A549 (cell line): ENCODE results near the gene MIA. TPM values are rescaled to one million over a fixed set of nuclear protein-coding genes. Genes with fewer than 3 reads are reported as not detected.

Experiments used
- ATAC-seq, 2 experiments: fragments of 200-7000 bp in 1 of 2; fragments of >200 bp in 1 of 2; cut with Nextera tagmentation in 1 of 2; cut with Tn5 transposase in 1 of 2; 3 replicates each; pipeline versions ENCODE4 v1.8.0 to v1.9.1; 2018 to 2020; ENCODE audit warnings: mild to moderate bottlenecking in 1 of 2, moderate library complexity in 1 of 2
- CTCF ChIA-PET: fragments of 300-600 bp; sonication (Branson Sonifier 250); formaldehyde crosslinking; extraction: SDS; loops from one replicate; lab custom pipeline; 2021; ENCODE audit warnings: antibody characterized with exemption, inconsistent platforms; lab: Yijun Ruan, JAX
- POLR2A ChIA-PET: fragments of 350-600 bp; formaldehyde crosslinking; extraction: SDS; loops from one replicate; lab custom pipeline; 2021; ENCODE audit warnings: antibody characterized with exemption, inconsistent platforms; lab: Yijun Ruan, JAX
- DNase-seq, 2 experiments: peaks; one replicate each; pipeline versions ENCODE4 v3.0.0 to v3.0.0-alpha.2; 2011 to 2016; ENCODE audit warnings: low read depth in 1 of 2, low spot score in 1 of 2
- FAIRE-seq: peaks from 2 replicates; lab custom pipeline; 2011; peaks lifted over from hg19 to GRCh38; lab: Jason Lieb, UNC
- H3K27ac ChIP-seq, 2 experiments: fragments of >200 bp; sonication (Bioruptor Twin); formaldehyde crosslinking; 3 replicates each; pipeline ENCODE4 v1.5.1; 2016 to 2017
- H3K4me1 ChIP-seq: fragments of >200 bp; sonication (Bioruptor Twin); formaldehyde crosslinking; 3 replicates; pipeline ENCODE4 v1.6.1; 2016
- H3K4me2 ChIP-seq: fragments of >200 bp; sonication (Bioruptor Twin); formaldehyde crosslinking; 3 replicates; pipeline ENCODE4 v1.6.1; 2016
- H3K4me3 ChIP-seq: fragments of >200 bp; sonication (Bioruptor Twin); formaldehyde crosslinking; 3 replicates; pipeline ENCODE4 v1.5.1; 2016
- H3K9me3 ChIP-seq: fragments of >200 bp; sonication (Bioruptor Twin); formaldehyde crosslinking; 3 replicates; pipeline ENCODE4 v1.6.1; 2016
- CEBPB ChIP-seq, 2 experiments: fragments of >200 bp in 1 of 2; sonication (Bioruptor Twin) in 1 of 2; formaldehyde crosslinking in 1 of 2; IDR thresholded peaks; 2 replicates each; pipeline ENCODE4 v1.6.1; 2012 to 2016
- CHD2 ChIP-seq: fragments of 150-350 bp; IDR thresholded peaks from 2 replicates; pipeline ENCODE4 v1.6.1; 2014; ENCODE audit warnings: low read length; ENCODE audit not compliant: partially characterized antibody
- EHMT2 ChIP-seq: fragments of 200-600 bp; sonication (generic); IDR thresholded peaks from 2 replicates; pipeline ENCODE4 v1.6.1; 2016; ENCODE audit warnings: antibody characterized with exemption, low read depth, mild to moderate bottlenecking, moderate library complexity
- ESRRA ChIP-seq: fragments of 150-350 bp; IDR thresholded peaks from 2 replicates; pipeline ENCODE4 v1.6.1; 2014; ENCODE audit warnings: mild to moderate bottlenecking, low read length, borderline replicate concordance
- FOSL2 ChIP-seq, 2 experiments: fragments of 450-650 bp in 1 of 2; fragments of >200 bp in 1 of 2; sonication (Bioruptor Twin) in 1 of 2; formaldehyde crosslinking; IDR thresholded peaks; 2 replicates each; pipeline versions ENCODE4 v1.5.0 to v1.6.1; 2016 to 2020; ENCODE audit warnings: mild to moderate bottlenecking in 1 of 2, moderate library complexity in 1 of 2
- FOXS1 ChIP-seq: fragments of 250-450 bp; sonication (Bioruptor Pico); IDR thresholded peaks from 2 replicates; pipeline ENCODE4 v1.5.0; 2020; ENCODE audit warnings: mild to moderate bottlenecking, moderate library complexity
- GATA3 ChIP-seq: IDR thresholded peaks from 2 replicates; pipeline ENCODE4 v1.6.1; 2012; ENCODE audit warnings: borderline replicate concordance
- HEYL ChIP-seq: fragments of 250-450 bp; sonication (Bioruptor Pico); IDR thresholded peaks from 2 replicates; pipeline ENCODE4 v1.8.0; 2021; ENCODE audit warnings: mild to moderate bottlenecking, moderate library complexity
- JUN ChIP-seq, 2 experiments: fragments of >200 bp; sonication (Bioruptor Twin); formaldehyde crosslinking; IDR thresholded peaks; 2 replicates in 1 of 2; 3 replicates in 1 of 2; pipeline ENCODE4 v1.6.1; 2016 to 2017
- JUNB ChIP-seq: fragments of >200 bp; sonication (Bioruptor Twin); formaldehyde crosslinking; IDR thresholded peaks from 2 replicates; pipeline ENCODE4 v1.6.1; 2016
- KDM1A ChIP-seq: fragments of 200-600 bp; sonication (generic); IDR thresholded peaks from 2 replicates; pipeline ENCODE4 v1.6.1; 2016; ENCODE audit warnings: low read depth, mild to moderate bottlenecking
- MAZ ChIP-seq: fragments of 150-350 bp; IDR thresholded peaks from 2 replicates; pipeline ENCODE4 v1.6.1; 2014; ENCODE audit warnings: antibody characterized with exemption, low read depth, low read length, borderline replicate concordance
- NR3C1 ChIP-seq: fragments of >200 bp; sonication (Bioruptor Twin); formaldehyde crosslinking; IDR thresholded peaks from 3 replicates; pipeline ENCODE4 v1.6.1; 2017
- POLR2A ChIP-seq: IDR thresholded peaks from 2 replicates; pipeline ENCODE4 v1.6.1; 2012; ENCODE audit warnings: mild to moderate bottlenecking, low read length
- RAD21 ChIP-seq, 2 experiments: fragments of >200 bp in 1 of 2; sonication (Bioruptor Twin) in 1 of 2; formaldehyde crosslinking in 1 of 2; IDR thresholded peaks in 1 of 2; conservative IDR thresholded peaks in 1 of 2; 2 replicates in 1 of 2; 3 replicates in 1 of 2; pipeline ENCODE4 v1.6.1; 2012 to 2018; ENCODE audit warnings: inconsistent platforms in 1 of 2
- RFX5 ChIP-seq: fragments of 450-650 bp; IDR thresholded peaks from 2 replicates; pipeline ENCODE4 v1.7.1; 2014; ENCODE audit warnings: antibody characterized with exemption, mild to moderate bottlenecking, moderate library complexity
- RNF2 ChIP-seq: fragments of 200-600 bp; sonication (generic); IDR thresholded peaks from 2 replicates; pipeline ENCODE4 v1.6.1; 2016; ENCODE audit warnings: low read depth, mild to moderate bottlenecking, antibody characterized with exemption, moderate library complexity, borderline replicate concordance
- SREBF2 ChIP-seq: fragments of 450-650 bp; IDR thresholded peaks from 2 replicates; pipeline ENCODE4 v1.6.1; 2014; ENCODE audit warnings: mild to moderate bottlenecking, moderate library complexity
- TP53 ChIP-seq: fragments of 250-450 bp; sonication (Bioruptor Pico); IDR thresholded peaks from 2 replicates; pipeline ENCODE4 v1.5.0; 2021; ENCODE audit warnings: mild to moderate bottlenecking, moderate library complexity
- ZC3H11A ChIP-seq: fragments of 450-650 bp; IDR thresholded peaks from 2 replicates; pipeline ENCODE4 v1.6.1; 2014; ENCODE audit warnings: antibody characterized with exemption, mild to moderate bottlenecking
- ZSCAN20 ChIP-seq: fragments of 250-450 bp; sonication (Bioruptor Pico); IDR thresholded peaks from 2 replicates; pipeline ENCODE4 v1.8.0; 2022; ENCODE audit warnings: mild to moderate bottlenecking, moderate library complexity
- WGBS: methylation state at CpG from one replicate; pipeline ENCODE4 v1.1.6; 2017; ENCODE audit errors: missing lambda C conversion rate; 5-methylcytosine and 5-hydroxymethylcytosine counted together
- polyA plus RNA-seq, 4 experiments: library from polyadenylated mRNA; depleted of rRNA in 3 of 4; stranded (reverse); fragments of >200 nt; fragmentation: RNase III in 1 of 4; extraction: RNeasy Plus Mini Kit Qiagen cat#74134 plus additional on column Dnase treatment in 1 of 4; gene quantifications; 2 replicates in 3 of 4; 3 replicates in 1 of 4; pipeline ENCODE4 v1.2.3, GENCODE V29; 2011 to 2017
- TF ChIP-seq, protein P1 (sequence below): IDR thresholded peaks from 2 replicates; pipeline ENCODE4 v1.6.1; 2012; ENCODE audit warnings: low read depth, borderline replicate concordance
- TF ChIP-seq, protein P2 (sequence below): fragments of >200 bp; sonication (Bioruptor Twin); formaldehyde crosslinking; IDR thresholded peaks from 2 replicates; pipeline ENCODE4 v1.6.1; 2016
- TF ChIP-seq, protein P3 (sequence below): fragments of >200 bp; sonication (Bioruptor Twin); formaldehyde crosslinking; IDR thresholded peaks from 3 replicates; pipeline ENCODE4 v1.6.1; 2016

The MIA gene
- polyA plus RNA-seq, 2 of the 4 experiments (the other 2 are of a cell fraction), result not detected

DNA sequence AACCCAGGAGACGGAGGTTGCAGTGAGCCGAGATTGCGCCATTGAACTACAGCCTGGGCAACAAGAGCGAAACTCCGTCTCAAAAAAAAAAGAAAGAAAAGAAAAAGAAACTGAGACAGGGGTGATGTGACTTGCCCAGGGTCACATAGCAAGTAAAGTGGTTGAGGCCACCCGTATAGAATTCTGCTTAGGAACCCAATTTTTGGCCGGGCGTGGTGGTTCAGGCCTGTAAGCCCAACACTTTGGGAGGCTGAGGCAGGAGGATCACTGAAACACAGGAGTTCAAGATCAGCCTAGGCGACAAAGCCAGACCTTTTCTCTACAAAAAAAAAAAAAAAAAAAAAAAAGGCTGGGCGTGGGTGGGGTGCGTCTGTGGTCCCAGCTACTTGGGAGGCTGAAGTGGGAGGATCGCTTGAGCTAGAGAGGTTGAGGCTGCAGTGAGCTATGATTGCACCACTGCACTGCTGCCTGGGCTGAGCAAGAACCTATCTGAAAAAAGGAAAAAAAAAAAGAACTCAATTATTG lies 23.0 kb upstream of the MIA start:
- Histone ChIP-seq H3K4me3 (peak overlapping the region; percentile 66), H3K4me1 (peaks cover 56% of the 10 kb centered on the region), H3K9me3 (no peaks in the 10 kb centered on the region), H3K27ac (peak overlapping the region; percentile 85 to 87), H3K4me2 (peak overlapping the region; percentile 73)
- DNase-seq (no peak), FAIRE-seq (no peak), ATAC-seq (no peak)
- CTCF ChIA-PET, result interaction anchor here (0.6 to 9.7 kb wide), 12 partner anchors 14 to 1612 kb away, joined by 3 to 71 read pairs (median 4); partner anchors contain the start of gene EGLN2
- WGBS, result 67% methylated on average over 12 of the region's 12 CpGs
- TF ChIP-seq RNF2 (no peak), CEBPB (IDR thresholded peaks at IDR 0.05) (0 out of 4 replicates have a peak, but pooled peaks of 1 of the 2 experiments have one; percentile 37)
- POLR2A ChIA-PET, result interaction anchor here (0.7 to 1.6 kb wide), 8 partner anchors 8 to 1317 kb away, joined by 3 to 11 read pairs (median 5); partner anchors contain the start of genes EGLN2, NUMBL and RAB4B

DNA sequence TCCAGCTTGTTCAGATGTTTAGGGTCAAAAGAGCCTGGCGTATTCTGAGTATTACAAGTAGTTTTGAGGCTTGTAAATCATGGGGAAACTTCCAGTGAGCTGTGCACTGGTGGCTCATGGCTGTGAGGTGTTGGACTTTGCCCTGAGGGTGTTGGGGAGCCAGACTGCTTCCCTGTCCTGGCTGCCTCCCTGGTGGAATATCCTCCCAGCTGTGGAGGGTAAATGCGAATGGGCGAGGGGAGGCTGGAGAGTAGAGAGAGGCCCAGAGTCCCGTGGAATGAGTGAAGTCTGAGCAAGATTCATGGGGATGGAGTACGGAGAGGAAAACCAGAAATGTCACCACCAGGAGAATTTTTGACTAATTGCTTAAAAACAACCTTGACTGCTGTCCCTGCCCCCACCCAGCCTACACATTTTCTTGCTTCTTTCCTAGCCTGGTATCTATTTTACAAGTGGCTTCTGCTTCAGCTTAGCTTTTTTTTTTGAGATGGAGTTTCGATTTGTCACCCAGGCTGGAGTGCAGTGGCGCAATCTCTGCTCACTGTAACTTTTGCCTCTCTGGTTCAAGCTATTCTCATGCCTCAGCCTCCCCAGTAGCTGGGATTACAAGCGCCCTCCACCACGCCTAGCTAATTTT lies 20.6 kb upstream of the MIA start:
- peak in 1 of 2 experiments; percentile 53 for DNase-seq
- CTCF ChIA-PET, result interaction anchor here (0.6 to 9.7 kb wide), 16 partner anchors 9 to 411 kb away, joined by 3 to 71 read pairs (median 4); partner anchors contain the start of genes COQ8B, EGLN2 and ITPKC
- Histone ChIP-seq H3K4me3 (peak overlapping the region; percentile 4; the same call in 2 of the 3 replicates), H3K27ac (peak overlapping the region; percentile 19 to 60; a peak in 4 of 6 replicates), H3K4me2 (peak overlapping the region; percentile 64), H3K9me3 (no peaks in the 10 kb centered on the region), H3K4me1 (peaks cover 42% of the 10 kb centered on the region)
- FAIRE-seq, result no peak
- ATAC-seq, result no peak
- WGBS, result 87% methylated on average over 9 of the region's 9 CpGs
- TF ChIP-seq KDM1A, result no peak
- no peak for TF ChIP-seq NR3C1
- no peak for TF ChIP-seq HEYL (CRISPR knock-in tag)
- 0 out of 2 replicates have a peak, but pooled peaks have one; percentile 7 for TF ChIP-seq POLR2A
- peak; percentile 46 to 67; a peak in 2 of 4 replicates for TF ChIP-seq CEBPB (IDR thresholded peaks at IDR 0.05)
- TF ChIP-seq CHD2, result no peak
- POLR2A ChIA-PET, result interaction anchor here (0.6 to 2.4 kb wide), 6 partner anchors 23 to 250 kb away, joined by 3 to 17 read pairs (median 8); partner anchors contain the start of genes COQ8B, ITPKC and RAB4B

DNA sequence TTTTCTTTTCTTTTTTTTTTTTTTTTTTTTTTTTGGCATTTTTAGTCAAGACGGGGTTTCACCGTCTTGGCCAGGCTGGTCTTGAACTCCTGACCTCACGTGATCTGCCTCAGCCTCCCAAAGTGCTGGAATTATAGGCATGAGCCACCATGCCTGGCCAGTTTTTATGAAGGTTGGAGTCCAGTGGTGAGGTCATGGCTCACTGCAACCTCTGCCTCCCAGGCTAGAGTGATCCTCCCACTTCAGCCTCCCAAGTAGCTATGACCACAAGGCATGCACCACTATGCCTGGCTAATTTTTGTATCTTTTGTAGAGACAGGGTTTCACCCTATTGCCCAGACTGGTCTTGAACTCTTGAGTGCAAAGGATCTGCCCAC lies 20.1 kb upstream of the MIA start:
- Histone ChIP-seq H3K4me2 (peak overlapping the region; percentile 64), H3K4me1 (peaks cover 40% of the 10 kb centered on the region), H3K4me3 (no peak overlapping the region), H3K27ac (peak overlapping the region in 1 of 2 experiments; percentile 60; a peak in 1 of 6 replicates), H3K9me3 (no peaks in the 10 kb centered on the region)
- DNase-seq (no peak), FAIRE-seq (no peak), ATAC-seq (no peak)
- ChIA-PET POLR2A (interaction anchor here (0.6 to 2.4 kb wide), 5 partner anchors 23 to 92 kb away, joined by 3 to 17 read pairs (median 11); partner anchors contain the start of genes COQ8B, ITPKC and RAB4B), CTCF (interaction anchor here (0.6 to 9.7 kb wide), 14 partner anchors 9 to 410 kb away, joined by 3 to 71 read pairs (median 4); partner anchors contain the start of gene EGLN2)
- TF ChIP-seq ZC3H11A, result no peak
- no peak for TF ChIP-seq FOXS1 (CRISPR knock-in tag)
- TF ChIP-seq SREBF2, result no peak
- TF ChIP-seq RFX5, result no peak
- no peak for TF ChIP-seq EHMT2
- no peak for TF ChIP-seq ZSCAN20
- no peak for TF ChIP-seq RAD21 (conservative IDR thresholded peaks at IDR 0.05 in 1 of 2, IDR thresholded peaks at IDR 0.05 in 1 of 2)
- WGBS, result 100% methylated on average over 3 of the region's 3 CpGs

DNA sequence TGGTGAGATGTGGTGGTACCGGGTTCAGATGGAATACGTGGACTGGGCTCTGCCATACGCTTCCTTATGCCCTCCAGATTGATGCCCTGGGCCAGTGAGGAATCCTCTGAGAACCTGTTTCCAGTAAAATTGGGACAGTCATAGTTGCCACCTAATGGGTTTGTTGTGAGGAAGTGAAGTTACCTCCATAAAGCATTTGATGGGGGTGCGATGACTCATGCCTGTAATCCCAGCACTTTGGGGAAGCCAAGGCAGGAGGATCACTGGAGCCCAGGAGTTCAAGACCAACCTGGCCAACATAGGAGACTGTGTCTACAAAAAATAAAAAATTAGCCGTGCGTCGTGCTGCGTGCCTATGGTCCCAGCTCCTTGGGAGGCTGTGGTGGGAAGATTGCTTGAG lies 19.5 kb upstream of the MIA start:
- CTCF ChIA-PET, result interaction anchor here (1.2 to 9.7 kb wide), 8 partner anchors 11 to 121 kb away, joined by 3 to 71 read pairs (median 7); partner anchors contain the start of genes EGLN2 and RAB4B
- Histone ChIP-seq H3K4me3 (no peak overlapping the region), H3K4me1 (peaks cover 40% of the 10 kb centered on the region), H3K9me3 (no peaks in the 10 kb centered on the region), H3K4me2 (no peak overlapping the region), H3K27ac (no peak overlapping the region)
- POLR2A ChIA-PET, result interaction anchor here (0.7 to 0.8 kb wide), 2 partner anchors 10 to 22 kb away, joined by 3 to 4 read pairs; partner anchors contain the start of gene RAB4B
- TF ChIP-seq, protein P1, sequence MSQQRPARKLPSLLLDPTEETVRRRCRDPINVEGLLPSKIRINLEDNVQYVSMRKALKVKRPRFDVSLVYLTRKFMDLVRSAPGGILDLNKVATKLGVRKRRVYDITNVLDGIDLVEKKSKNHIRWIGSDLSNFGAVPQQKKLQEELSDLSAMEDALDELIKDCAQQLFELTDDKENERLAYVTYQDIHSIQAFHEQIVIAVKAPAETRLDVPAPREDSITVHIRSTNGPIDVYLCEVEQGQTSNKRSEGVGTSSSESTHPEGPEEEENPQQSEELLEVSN, result no peak
- TF ChIP-seq, protein P2, sequence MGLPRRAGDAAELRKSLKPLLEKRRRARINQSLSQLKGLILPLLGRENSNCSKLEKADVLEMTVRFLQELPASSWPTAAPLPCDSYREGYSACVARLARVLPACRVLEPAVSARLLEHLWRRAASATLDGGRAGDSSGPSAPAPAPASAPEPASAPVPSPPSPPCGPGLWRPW, result no peak
- TF ChIP-seq MAZ (no peak), ESRRA (no peak), TP53 (CRISPR knock-in tag) (no peak), JUNB (0 out of 2 replicates have a peak, but pooled peaks have one; percentile 9), JUN (IDR thresholded peaks at IDR 0.05) (peak in 1 of 2 experiments; percentile 22; a peak in 1 of 5 replicates), GATA3 (no peak), FOSL2 (IDR thresholded peaks at IDR 0.05) (no peak), FOSL2 (CRISPR knock-in tag; IDR thresholded peaks at IDR 0.05) (peak; percentile 83)
- TF ChIP-seq, protein P3, sequence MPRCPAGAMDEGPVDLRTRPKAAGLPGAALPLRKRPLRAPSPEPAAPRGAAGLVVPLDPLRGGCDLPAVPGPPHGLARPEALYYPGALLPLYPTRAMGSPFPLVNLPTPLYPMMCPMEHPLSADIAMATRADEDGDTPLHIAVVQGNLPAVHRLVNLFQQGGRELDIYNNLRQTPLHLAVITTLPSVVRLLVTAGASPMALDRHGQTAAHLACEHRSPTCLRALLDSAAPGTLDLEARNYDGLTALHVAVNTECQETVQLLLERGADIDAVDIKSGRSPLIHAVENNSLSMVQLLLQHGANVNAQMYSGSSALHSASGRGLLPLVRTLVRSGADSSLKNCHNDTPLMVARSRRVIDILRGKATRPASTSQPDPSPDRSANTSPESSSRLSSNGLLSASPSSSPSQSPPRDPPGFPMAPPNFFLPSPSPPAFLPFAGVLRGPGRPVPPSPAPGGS, result no peak
- FAIRE-seq, result no peak
- WGBS, result 91% methylated on average over 8 of the region's 8 CpGs
- no peak for DNase-seq
- no peak for ATAC-seq
